ENCODE measurements around the gene SYNE1. TPM values are rescaled to one million over a fixed set of nuclear protein-coding genes. Genes with fewer than 3 reads are reported as not detected.

Gene SYNE1
- total RNA-seq, 1 donor from 2014 or later: 580 TPM

- DNase-seq: peak; percentile 78
Observed at GRCh38 chr6:152273638-152274037, 363.5 kb downstream of the SYNE1 start.

- no peak for DNase-seq
Observed at GRCh38 chr6:152273002-152273401, 364.2 kb downstream of the SYNE1 start.

GRCh38 chr6:152272486-152272885 is 364.7 kb downstream of the SYNE1 start:
- DNase-seq: no peak

GRCh38 chr6:152271776-152272464 is 365.2 kb downstream of the SYNE1 start:
- peak; percentile 39 for DNase-seq

GRCh38 chr6:152270301-152270925 is 366.7 kb downstream of the SYNE1 start:
- no peak for DNase-seq

GRCh38 chr6:152268846-152269442 is 368.2 kb downstream of the SYNE1 start:
- DNase-seq: no peak

- peak; percentile 64 for DNase-seq
Observed at GRCh38 chr6:152267967-152268845, 369.0 kb downstream of the SYNE1 start.

GRCh38 chr6:152265651-152266050 is 371.5 kb downstream of the SYNE1 start:
- DNase-seq: no peak

- no peak for DNase-seq
Observed at GRCh38 chr6:152263582-152263981, 373.6 kb downstream of the SYNE1 start.

- peak; percentile 49 for DNase-seq
Observed at GRCh38 chr6:152261179-152261578, 376.0 kb downstream of the SYNE1 start.

GRCh38 chr6:152259234-152259633 is 377.9 kb downstream of the SYNE1 start:
- DNase-seq: no peak

- DNase-seq: no peak
Observed at GRCh38 chr6:152257581-152257980, 379.6 kb downstream of the SYNE1 start.

GRCh38 chr6:152250127-152250526 is 387.0 kb downstream of the SYNE1 start:
- no peak for DNase-seq

- no peak for DNase-seq
Observed at GRCh38 chr6:152248980-152249379, 388.2 kb downstream of the SYNE1 start.

GRCh38 chr6:152246554-152247337 is 390.4 kb downstream of the SYNE1 start:
- no peak for DNase-seq

- peak; percentile 28 for DNase-seq
Observed at GRCh38 chr6:152244998-152245630, 392.0 kb downstream of the SYNE1 start.

- no peak for DNase-seq
Observed at GRCh38 chr6:152241013-152241766, 396.0 kb downstream of the SYNE1 start.

- no peak for DNase-seq
Observed at GRCh38 chr6:152240436-152240835, 396.7 kb downstream of the SYNE1 start.

GRCh38 chr6:152236370-152237097 is 400.6 kb downstream of the SYNE1 start:
- no peak for DNase-seq
